Memory B cell (primary cell): ENCODE results near the gene ST3GAL4.

Experiments
- ATAC-seq: fragments of 150-1000 bp; cut with Tn5 transposase; 2 replicates; pipeline ENCODE4 v1.10.0; 2021; ENCODE audit warnings: low read depth, mild to moderate bottlenecking, moderate library complexity
- DNase-seq, 2 donors: peaks; one replicate each; pipeline ENCODE4 v3.0.0; 2022; ENCODE audit warnings: low spot score in 2 of 2
- H3K27ac Mint-ChIP-seq: one replicate; pipeline ENCODE4 v1.8.0; 2022; ENCODE audit warnings: mild to moderate bottlenecking, moderate library complexity, mixed read lengths
- H3K27me3 Mint-ChIP-seq: one replicate; pipeline ENCODE4 v1.8.0; 2022; ENCODE audit warnings: mixed read lengths
- H3K36me3 Mint-ChIP-seq: one replicate; pipeline ENCODE4 v1.8.0; 2022; ENCODE audit warnings: mild to moderate bottlenecking, mixed read lengths
- H3K4me1 Mint-ChIP-seq: one replicate; pipeline ENCODE4 v1.8.0; 2022; ENCODE audit warnings: mixed read lengths
- H3K4me3 Mint-ChIP-seq: one replicate; pipeline ENCODE4 v1.8.0; 2022; ENCODE audit warnings: mild to moderate bottlenecking, moderate library complexity, mixed read lengths
- H3K9me3 Mint-ChIP-seq: one replicate; pipeline ENCODE4 v1.8.0; 2022; ENCODE audit warnings: mixed read lengths

ST3GAL4 gene

GRCh38 chr11:126423743-126424142 is 68.3 kb downstream of the ST3GAL4 start:
- Mint-ChIP-seq H3K4me1 (peaks cover 14% of the 10 kb centered on the region), H3K9me3 (no peaks in the 10 kb centered on the region), H3K27me3 (peaks cover 3% of the 10 kb centered on the region), H3K27ac (no peak overlapping the region), H3K4me3 (no peak overlapping the region), H3K36me3 (no peaks in the 10 kb centered on the region)
- DNase-seq (no peak), ATAC-seq (no peak)

- Mint-ChIP-seq H3K4me3 (no peak overlapping the region), H3K9me3 (no peaks in the 10 kb centered on the region), H3K27ac (no peak overlapping the region), H3K36me3 (no peaks in the 10 kb centered on the region), H3K27me3 (peaks cover 3% of the 10 kb centered on the region), H3K4me1 (peaks cover 14% of the 10 kb centered on the region)
- DNase-seq: no peak
- no peak for ATAC-seq
These were observed 69.1 kb downstream of the ST3GAL4 start for GRCh38 chr11:126424471-126425039.

GRCh38 chr11:126426106-126426505 is 70.6 kb downstream of the ST3GAL4 start:
- H3K4me1 Mint-ChIP-seq: peaks cover 3% of the 10 kb centered on the region
- no peaks in the 10 kb centered on the region for H3K9me3 Mint-ChIP-seq

GRCh38 chr11:126426820-126427749 is 71.6 kb downstream of the ST3GAL4 start:
- no peak for ATAC-seq
- peaks cover 5% of the 10 kb centered on the region for H3K27me3 Mint-ChIP-seq
- H3K9me3 Mint-ChIP-seq: no peaks in the 10 kb centered on the region
- no peaks in the 10 kb centered on the region for H3K36me3 Mint-ChIP-seq
- no peak for DNase-seq
- no peak overlapping the region for H3K4me3 Mint-ChIP-seq
- H3K27ac Mint-ChIP-seq: no peak overlapping the region
- peaks cover 2% of the 10 kb centered on the region for H3K4me1 Mint-ChIP-seq

More at GRCh38 chr11:126426106-126426505, 70.6 kb downstream of the ST3GAL4 start:
- H3K27ac Mint-ChIP-seq: no peak overlapping the region
- ATAC-seq: no peak
- H3K36me3 Mint-ChIP-seq: no peaks in the 10 kb centered on the region
- H3K4me3 Mint-ChIP-seq: no peak overlapping the region
- H3K27me3 Mint-ChIP-seq: peaks cover 3% of the 10 kb centered on the region
- no peak for DNase-seq

- DNase-seq (no peak), ATAC-seq (no peak)
- peaks cover 2% of the 10 kb centered on the region for H3K4me1 Mint-ChIP-seq
- H3K9me3 Mint-ChIP-seq: no peaks in the 10 kb centered on the region
- H3K27ac Mint-ChIP-seq: no peak overlapping the region
- peaks cover 2% of the 10 kb centered on the region for H3K27me3 Mint-ChIP-seq
- no peaks in the 10 kb centered on the region for H3K36me3 Mint-ChIP-seq
- no peak overlapping the region for H3K4me3 Mint-ChIP-seq
These were observed 75.3 kb downstream of the ST3GAL4 start for GRCh38 chr11:126430581-126431335.

GRCh38 chr11:126431401-126432064 is 76.0 kb downstream of the ST3GAL4 start:
- no peak overlapping the region for H3K27ac Mint-ChIP-seq
- H3K27me3 Mint-ChIP-seq: peaks cover 2% of the 10 kb centered on the region
- H3K4me1 Mint-ChIP-seq: peaks cover 2% of the 10 kb centered on the region
- DNase-seq (no peak), ATAC-seq (no peak)
- no peak overlapping the region for H3K4me3 Mint-ChIP-seq
- no peaks in the 10 kb centered on the region for H3K36me3 Mint-ChIP-seq
- H3K9me3 Mint-ChIP-seq: no peaks in the 10 kb centered on the region

- no peak overlapping the region for H3K27ac Mint-ChIP-seq
- H3K36me3 Mint-ChIP-seq: no peaks in the 10 kb centered on the region
- ATAC-seq: no peak
- H3K27me3 Mint-ChIP-seq: peaks cover 2% of the 10 kb centered on the region
- no peak for DNase-seq
- no peak overlapping the region for H3K4me3 Mint-ChIP-seq
- no peaks in the 10 kb centered on the region for H3K9me3 Mint-ChIP-seq
- H3K4me1 Mint-ChIP-seq: peaks cover 2% of the 10 kb centered on the region
These were observed 76.6 kb downstream of the ST3GAL4 start for GRCh38 chr11:126432065-126432461.

GRCh38 chr11:126432525-126432924 is 77.0 kb downstream of the ST3GAL4 start:
- no peaks in the 10 kb centered on the region for H3K4me1 Mint-ChIP-seq
- H3K4me3 Mint-ChIP-seq: no peak overlapping the region
- H3K9me3 Mint-ChIP-seq: no peaks in the 10 kb centered on the region
- H3K27ac Mint-ChIP-seq: no peak overlapping the region
- ATAC-seq (no peak), DNase-seq (no peak)
- peaks cover 2% of the 10 kb centered on the region for H3K27me3 Mint-ChIP-seq
- no peaks in the 10 kb centered on the region for H3K36me3 Mint-ChIP-seq

GRCh38 chr11:126433244-126433846 is 77.9 kb downstream of the ST3GAL4 start:
- no peak for DNase-seq
- no peak for ATAC-seq
- no peaks in the 10 kb centered on the region for H3K9me3 Mint-ChIP-seq
- H3K27ac Mint-ChIP-seq: no peak overlapping the region
- no peaks in the 10 kb centered on the region for H3K4me1 Mint-ChIP-seq
- no peak overlapping the region for H3K4me3 Mint-ChIP-seq
- peaks cover 2% of the 10 kb centered on the region for H3K27me3 Mint-ChIP-seq
- no peaks in the 10 kb centered on the region for H3K36me3 Mint-ChIP-seq

GRCh38 chr11:126433989-126434949 is 78.8 kb downstream of the ST3GAL4 start:
- Mint-ChIP-seq H3K9me3 (no peaks in the 10 kb centered on the region), H3K4me1 (no peaks in the 10 kb centered on the region), H3K27me3 (peaks cover 2% of the 10 kb centered on the region), H3K27ac (no peak overlapping the region), H3K36me3 (no peaks in the 10 kb centered on the region), H3K4me3 (no peak overlapping the region)
- DNase-seq: no peak
- no peak for ATAC-seq

- ATAC-seq (no peak), DNase-seq (no peak)
- H3K27ac Mint-ChIP-seq: no peak overlapping the region
- H3K4me1 Mint-ChIP-seq: no peaks in the 10 kb centered on the region
- H3K27me3 Mint-ChIP-seq: peaks cover 2% of the 10 kb centered on the region
- no peaks in the 10 kb centered on the region for H3K36me3 Mint-ChIP-seq
- H3K4me3 Mint-ChIP-seq: no peak overlapping the region
- no peaks in the 10 kb centered on the region for H3K9me3 Mint-ChIP-seq
These were observed 79.5 kb downstream of the ST3GAL4 start for GRCh38 chr11:126434950-126435335.

GRCh38 chr11:126436209-126436755 is 80.8 kb downstream of the ST3GAL4 start:
- no peak overlapping the region for H3K4me3 Mint-ChIP-seq
- H3K9me3 Mint-ChIP-seq: no peaks in the 10 kb centered on the region
- H3K27me3 Mint-ChIP-seq: peaks cover 4% of the 10 kb centered on the region
- peaks cover 5% of the 10 kb centered on the region for H3K4me1 Mint-ChIP-seq
- no peaks in the 10 kb centered on the region for H3K36me3 Mint-ChIP-seq
- H3K27ac Mint-ChIP-seq: no peak overlapping the region
- DNase-seq: no peak
- ATAC-seq: no peak
